GM21825 (cell line): Measurements from ENCODE around the gene OR5D18.
"Not testable (repeated sequence)": the region's sequence is repeated elsewhere in the genome, so short reads cannot be mapped to it uniquely, and the experiment has no call there.

Experiments used
- ATAC-seq: cut with Tn5 transposase; IDR thresholded peaks from one replicate; pipeline ENCODE4 v1.9.1; 2021; ENCODE audit warnings: mild to moderate bottlenecking, moderate library complexity; ENCODE audit not compliant: unreplicated experiment

The OR5D18 gene

DNA sequence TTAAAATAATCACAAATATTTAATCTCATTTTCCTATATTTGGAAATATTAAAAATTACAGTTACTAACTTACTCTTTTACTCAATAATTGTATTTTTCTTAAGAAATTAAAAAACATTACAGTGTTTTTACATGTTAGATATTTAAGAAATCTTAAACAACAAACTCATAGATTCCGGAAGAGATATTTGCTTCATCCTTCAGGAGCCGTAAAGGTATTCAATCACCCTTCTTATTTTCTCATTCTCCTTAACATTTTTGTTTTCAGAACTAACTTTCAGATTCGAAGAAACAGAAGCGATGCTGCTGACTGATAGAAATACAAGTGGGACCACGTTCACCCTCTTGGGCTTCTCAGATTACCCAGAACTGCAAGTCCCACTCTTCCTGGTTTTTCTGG lies at the start of gene OR5D18:
Gene OR5D18 (plus strand): TSS at position 301 of the 400 bp plus-strand sequence. CDS start 0 bp downstream, at position 301.
- ATAC-seq = no peak

DNA sequence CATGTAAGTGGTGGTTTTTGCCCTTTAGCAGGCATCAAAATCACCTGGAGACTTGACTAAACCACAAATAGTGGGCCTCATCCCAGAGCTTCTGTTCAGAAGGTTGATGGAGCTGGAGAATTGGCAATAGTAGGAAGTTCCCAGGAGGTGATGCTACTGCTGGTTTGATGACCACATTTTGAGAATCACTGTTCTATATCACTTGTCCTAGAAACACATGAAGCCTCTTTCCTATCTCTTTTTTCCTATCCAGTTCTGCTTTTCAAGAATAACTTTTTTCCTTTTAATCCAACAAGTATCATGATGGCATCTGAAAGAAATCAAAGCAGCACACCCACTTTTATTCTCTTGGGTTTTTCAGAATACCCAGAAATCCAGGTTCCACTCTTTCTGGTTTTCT lies 46.3 kb upstream of the OR5D18 start, which contains the start of gene OR5D13:
Gene OR5D13 (plus strand): TSS at position 301 of the 400 bp plus-strand sequence. CDS start 0 bp downstream, at position 301.
- ATAC-seq = no peak

DNA sequence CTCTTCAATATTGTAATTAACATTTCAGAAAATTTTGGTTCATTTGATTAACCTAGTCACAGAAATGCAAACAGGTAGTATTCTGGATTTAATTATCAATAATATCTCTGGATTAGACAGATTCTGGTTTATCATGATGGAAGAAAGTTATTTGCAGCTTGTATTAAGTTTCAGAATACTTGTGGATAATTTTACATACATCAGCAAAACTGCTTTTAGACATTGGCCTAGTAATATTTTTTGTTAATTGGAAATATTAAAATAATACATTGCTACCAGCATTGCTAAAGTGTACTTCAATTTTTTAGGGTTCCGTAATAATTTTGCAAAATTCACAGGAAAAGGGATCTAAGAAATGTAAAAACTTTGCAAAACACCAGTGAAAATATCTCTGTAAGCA lies 27.8 kb upstream of the OR5D18 start:
- no peak for ATAC-seq

DNA sequence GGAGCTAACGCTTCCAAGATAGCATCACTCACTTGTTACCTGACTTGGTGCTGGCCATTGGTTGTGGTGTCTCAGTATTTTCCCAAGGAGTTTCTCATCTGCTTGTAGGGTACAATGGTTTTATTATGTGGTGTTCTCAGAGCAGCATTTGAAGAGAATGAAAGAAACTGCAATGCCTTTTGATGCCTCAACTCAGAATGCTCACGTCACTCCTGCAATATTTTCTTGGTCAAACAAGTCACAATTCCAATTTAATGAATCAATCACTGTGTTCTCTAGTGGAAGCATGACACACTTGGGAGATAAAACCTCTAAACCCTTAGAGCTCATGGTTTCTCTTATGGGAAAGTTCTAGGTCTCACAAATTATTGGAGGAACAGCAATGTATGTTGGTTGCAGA lies 26.1 kb upstream of the OR5D18 start:
- no peak for ATAC-seq

DNA sequence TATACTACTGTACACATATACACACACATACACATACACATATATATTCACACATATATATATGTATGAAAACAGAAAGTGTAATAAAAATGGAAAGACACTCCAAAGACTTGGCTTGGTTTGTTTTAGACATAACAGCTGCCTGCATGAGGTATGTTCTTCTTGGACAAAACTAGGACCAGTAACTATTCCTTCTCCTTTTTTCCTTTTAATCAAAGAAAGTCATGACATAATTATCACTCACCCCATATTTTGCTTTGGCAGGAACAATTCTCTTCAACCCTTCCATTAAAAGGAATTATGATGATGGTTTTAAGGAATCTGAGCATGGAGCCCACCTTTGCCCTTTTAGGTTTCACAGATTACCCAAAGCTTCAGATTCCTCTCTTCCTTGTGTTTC lies 24.2 kb upstream of the OR5D18 start, which contains the start of gene OR5D14:
Gene OR5D14 (plus strand): TSS at position 301 of the 400 bp plus-strand sequence. CDS start 0 bp downstream, at position 301.
- no peak for ATAC-seq

DNA sequence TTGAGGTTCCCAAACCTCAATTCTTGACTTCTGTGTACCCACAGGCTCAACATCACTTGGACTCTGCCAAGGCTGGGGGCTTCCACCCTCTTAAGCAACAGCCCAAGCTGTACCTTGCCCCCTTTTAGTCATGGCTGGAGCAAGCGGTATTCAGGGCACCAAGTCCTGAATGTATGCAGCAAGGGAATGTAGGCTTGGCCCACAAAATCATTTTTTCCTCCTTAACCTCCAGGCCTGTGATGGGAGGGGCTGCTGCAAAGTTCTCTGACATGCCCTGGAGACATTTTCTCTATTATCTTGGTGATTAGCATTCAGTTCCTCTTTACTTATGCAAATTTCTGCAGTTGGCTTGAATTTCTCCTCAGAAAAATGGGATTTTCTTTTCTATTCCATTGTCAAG lies 13.2 kb upstream of the OR5D18 start:
- no peak for ATAC-seq

DNA sequence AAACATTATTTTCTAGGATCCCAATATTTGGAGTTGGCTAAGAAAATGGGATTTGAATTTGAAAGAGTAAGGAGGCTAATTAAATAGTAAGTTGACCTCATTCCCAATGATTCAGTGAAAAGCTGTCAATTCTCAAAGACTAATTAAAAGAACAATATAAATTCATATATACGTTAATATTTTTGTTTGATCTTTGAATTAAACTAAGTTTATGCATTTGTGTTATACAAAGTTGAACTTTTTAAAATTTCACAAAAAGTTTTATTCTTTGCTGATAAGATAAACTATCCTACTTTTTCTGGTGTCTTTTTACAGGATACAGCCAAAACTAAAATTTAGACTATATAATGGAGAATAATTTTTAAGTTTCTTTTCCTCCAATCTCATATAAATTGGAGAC lies 8.4 kb upstream of the OR5D18 start, which contains the start of gene OR5L1:
Gene OR5L1 (plus strand): TSS at position 301 of the 400 bp plus-strand sequence. CDS start 100 bp downstream, outside the sequence.
- ATAC-seq = no peak

DNA sequence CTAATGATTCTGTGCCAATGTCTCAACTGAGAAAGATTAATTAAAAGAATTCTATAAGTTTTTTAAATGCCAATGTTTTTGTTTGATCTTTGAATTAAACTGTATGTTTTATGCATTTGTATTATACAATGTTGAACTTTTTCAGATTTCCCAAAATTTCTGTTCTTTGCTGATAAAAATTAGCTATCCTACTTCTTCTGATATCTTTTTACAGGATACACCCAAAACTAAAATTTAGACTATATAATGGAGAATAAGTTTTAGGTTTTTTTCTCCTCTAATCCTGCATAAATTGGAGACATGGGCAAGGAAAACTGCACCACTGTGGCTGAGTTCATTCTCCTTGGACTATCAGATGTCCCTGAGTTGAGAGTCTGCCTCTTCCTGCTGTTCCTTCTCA lies 7.5 kb downstream of the OR5D18 start, which contains the start of gene OR5L2:
Gene OR5L2 (plus strand): TSS at position 301 of the 400 bp plus-strand sequence. CDS start 0 bp downstream, at position 301.
- no peak for ATAC-seq

DNA sequence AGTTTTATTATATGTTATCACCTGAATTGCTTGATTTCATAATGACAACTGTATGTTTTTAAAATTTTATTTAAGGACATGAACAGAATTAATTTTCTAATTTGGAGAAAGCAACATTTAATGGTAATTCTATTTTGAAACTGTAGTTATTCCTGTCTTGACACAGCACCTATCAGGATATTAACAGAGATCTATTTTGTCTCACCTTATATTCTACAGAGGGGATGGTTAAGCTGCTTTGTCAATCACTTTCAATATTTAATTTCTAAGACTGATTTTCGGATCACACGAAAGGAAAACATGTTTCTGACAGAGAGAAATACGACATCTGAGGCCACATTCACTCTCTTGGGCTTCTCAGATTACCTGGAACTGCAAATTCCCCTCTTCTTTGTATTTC lies 19.0 kb downstream of the OR5D18 start, which contains the start of gene OR5D16:
Gene OR5D16 (plus strand): TSS at position 301 of the 400 bp plus-strand sequence. CDS start 0 bp downstream, at position 301.
- no peak for ATAC-seq

DNA sequence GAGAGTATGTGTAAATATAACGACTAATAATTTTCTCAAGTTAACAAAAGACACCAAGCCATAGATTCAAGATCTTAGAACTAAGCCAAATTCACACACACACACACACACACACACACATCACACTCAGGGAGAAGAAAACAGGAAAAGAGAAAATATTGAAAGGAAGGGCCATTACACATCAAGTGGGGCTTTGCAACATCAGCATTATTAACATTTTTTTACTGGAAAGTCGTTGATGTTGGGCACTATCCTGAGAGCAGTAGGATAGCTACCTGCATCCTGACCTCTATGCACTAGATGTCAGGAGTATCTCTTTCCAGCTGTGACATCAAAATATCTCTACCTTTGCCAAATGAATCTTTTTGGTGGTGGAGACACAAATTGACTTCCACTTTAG lies 28.0 kb downstream of the OR5D18 start:
- no peak for ATAC-seq

DNA sequence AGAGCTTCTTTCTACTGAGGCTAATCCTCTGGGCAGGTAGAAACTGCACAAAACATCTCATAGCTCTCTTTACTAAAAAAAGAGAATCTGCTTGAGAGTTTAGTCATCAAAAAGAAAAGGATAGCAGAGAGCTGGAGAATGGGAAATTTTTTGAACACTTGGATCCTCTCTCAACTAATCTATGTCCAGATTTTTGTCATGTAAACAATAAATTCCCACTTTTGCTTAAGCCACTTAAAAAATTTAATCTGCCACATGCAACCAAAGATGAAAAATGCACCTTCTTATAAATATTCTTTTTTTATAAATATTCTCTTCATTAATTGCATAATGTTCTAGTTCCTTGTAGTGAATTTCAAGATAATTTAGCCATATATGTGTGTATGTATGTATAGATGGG lies 29.6 kb downstream of the OR5D18 start:
- ATAC-seq = no peak

DNA sequence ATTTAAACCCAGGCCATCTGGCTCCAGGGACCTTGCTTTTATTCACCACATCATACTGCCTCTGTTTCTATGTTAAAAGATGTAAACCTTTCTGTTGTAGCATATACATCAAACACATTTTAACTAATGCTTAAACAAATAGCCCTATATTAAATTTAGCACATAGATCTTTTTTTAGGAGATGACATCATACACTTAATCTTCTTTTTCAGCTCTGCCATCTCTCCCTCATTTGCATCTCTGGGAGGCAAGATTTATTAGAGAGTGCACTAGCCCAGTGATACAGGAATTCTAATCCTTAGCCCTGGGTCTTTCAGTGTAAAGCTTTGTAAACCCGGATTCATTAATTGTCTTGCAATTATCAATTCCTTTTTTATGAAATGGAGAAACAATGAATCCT lies 32.7 kb downstream of the OR5D18 start:
- ATAC-seq = no peak

DNA sequence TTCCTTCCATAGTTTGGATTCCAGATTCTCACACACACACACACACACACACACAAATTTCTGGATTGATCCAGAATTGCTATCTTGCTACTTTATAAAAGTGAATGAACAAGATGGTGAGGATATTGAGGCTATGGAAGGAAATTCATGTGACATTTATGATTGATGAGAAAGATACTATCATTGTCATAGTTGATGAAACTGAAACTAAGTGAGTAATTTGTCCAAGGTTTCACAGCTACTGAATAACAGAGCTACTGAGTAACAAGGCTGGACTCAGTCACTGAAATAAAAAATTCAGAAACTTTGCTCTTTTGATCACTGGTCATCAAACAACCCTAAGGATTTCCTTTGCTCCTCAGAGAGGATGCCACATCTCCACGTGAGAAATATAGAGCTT lies 35.3 kb downstream of the OR5D18 start:
- ATAC-seq = no peak

DNA sequence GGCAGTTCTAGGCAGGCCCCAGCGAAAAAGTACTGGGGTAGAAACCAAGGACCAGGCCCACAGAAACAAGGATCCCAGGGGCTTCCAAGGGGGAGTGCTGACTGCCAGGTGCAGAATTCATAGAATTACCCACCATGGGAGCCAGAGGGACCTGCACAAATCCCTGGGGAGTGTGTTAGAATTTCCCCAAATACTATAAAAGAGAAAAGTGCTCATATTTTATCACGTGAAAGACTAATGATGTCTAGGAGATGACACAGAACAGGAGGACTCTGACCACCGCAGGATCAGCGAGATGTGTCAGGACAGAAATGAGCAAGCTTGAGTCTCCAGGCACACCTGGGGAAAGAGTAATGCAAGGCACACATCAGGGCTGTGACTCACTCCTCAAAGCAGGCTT lies 47.9 kb downstream of the OR5D18 start:
- not testable (repeated sequence) for ATAC-seq
